ENCODE results near the gene APOL5. TPM values are rescaled to one million over a fixed set of nuclear protein-coding genes. Genes with fewer than 3 reads are reported as not detected.

The APOL5 gene
- total RNA-seq, 2 experiments from 2014 or later: 0.67 to 1.8 TPM

DNA sequence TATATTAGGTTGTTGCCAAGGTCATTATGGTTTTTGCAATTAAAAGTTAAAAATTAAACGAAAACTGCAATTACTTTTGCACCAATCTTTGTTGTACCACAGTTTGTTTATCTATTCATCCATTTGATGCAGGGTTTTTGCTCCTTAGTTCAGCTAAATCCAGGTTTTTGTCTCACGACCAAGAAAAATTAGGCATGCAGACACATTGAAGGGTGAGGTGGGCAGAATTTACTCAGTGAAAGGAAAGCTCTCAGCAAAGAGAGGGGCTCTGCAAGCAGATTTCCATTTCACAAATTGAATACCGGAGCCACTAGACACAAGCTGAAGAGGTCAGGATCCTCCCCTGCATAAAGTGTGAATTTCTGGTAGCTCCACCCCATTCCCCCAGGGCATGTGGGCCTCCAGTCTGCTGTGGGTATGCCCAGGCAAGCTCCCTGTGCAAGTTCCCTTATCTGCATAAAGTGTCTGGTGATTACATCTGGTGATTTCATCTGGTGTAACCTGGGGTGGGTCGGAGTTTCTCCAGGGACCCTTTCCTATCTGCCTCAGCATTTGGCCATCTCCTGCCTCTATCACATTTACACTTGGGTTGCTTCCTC lies 36.1 kb upstream of the APOL5 start:
- POLR2A ChIA-PET: no interaction called here
- Histone ChIP-seq H3K4me1 (ENCODE audit: insufficient read depth, low read length, poor library complexity, severe bottlenecking) (peaks cover 27% of the 10 kb centered on the region), H3K27ac (ENCODE audit: low read depth, low read length, poor library complexity, severe bottlenecking) (no peak overlapping the region), H3K9me3 (ENCODE audit: low read length) (peaks cover 34% of the 10 kb centered on the region; the same call in 1 of the 2 replicates), H4K20me1 (ENCODE audit: insufficient read depth, low read length) (no peaks in the 10 kb centered on the region), H2AFZ (ENCODE audit: low read length) (no peak overlapping the region), H3K4me2 (ENCODE audit: low read length) (no peak overlapping the region), H3K9me2 (ENCODE audit: insufficient read depth, low read length) (no peaks in the 10 kb centered on the region), H3K79me2 (ENCODE audit: insufficient read depth, low read depth, low read length) (no peaks in the 10 kb centered on the region), H3K4me3 (ENCODE audit: low read depth, low read length, poor library complexity, severe bottlenecking) (no peak overlapping the region), H3K36me3 (ENCODE audit: insufficient read depth, low read length) (no peaks in the 10 kb centered on the region; the same call in 1 of the 2 replicates)
- no peak for TF ChIP-seq EZH2phosphoT487 (IDR thresholded peaks at IDR 0.05; ENCODE audit: borderline replicate concordance, low read depth, low read length)
- no peak for TF ChIP-seq CTCF (conservative IDR thresholded peaks at IDR 0.05; ENCODE audit: low read length)
- BruUV-seq (replicated peaks): no TSS peak
- CTCF ChIA-PET (ENCODE audit: unreplicated experiment): no interaction called here
- DNase-seq (ENCODE audit: low spot score): peak; percentile 57
- intact Hi-C loops (cut with micrococcal nuclease; ENCODE audit: unreplicated experiment): no loop called here

DNA sequence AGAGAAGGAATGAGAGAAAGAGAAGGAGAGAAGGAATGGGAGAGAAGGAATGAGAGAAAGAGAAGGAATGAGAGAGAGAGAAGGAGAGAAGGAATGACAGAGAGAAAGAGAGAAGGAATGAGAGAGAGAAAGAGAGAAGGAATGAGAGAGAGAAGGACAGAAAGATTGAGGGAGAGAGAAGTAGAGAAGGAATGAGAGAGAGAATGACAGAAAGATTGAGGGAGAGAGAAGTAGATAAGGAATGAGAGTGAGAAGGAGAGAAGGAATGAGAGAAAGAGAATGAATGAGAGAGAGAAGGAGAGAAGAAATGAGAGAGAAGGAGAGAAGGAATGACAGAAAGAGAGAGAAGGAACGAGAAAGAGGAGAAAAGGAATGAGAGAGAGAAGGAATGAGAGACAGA lies 34.1 kb upstream of the APOL5 start:
- intact Hi-C loops (cut with micrococcal nuclease; ENCODE audit: unreplicated experiment): no loop called here
- ChIA-PET POLR2A (no interaction called here), CTCF (ENCODE audit: unreplicated experiment) (interaction anchor here (0.8 to 1.0 kb wide), 2 partner anchors 44 to 78 kb away, joined by 3 to 4 read pairs; no protein-coding TSS in a partner anchor)
- no peaks in the 10 kb centered on the region for H4K20me1 ChIP-seq (ENCODE audit: insufficient read depth, low read length)
- peaks cover 24% of the 10 kb centered on the region for H3K4me1 ChIP-seq (ENCODE audit: insufficient read depth, low read length, poor library complexity, severe bottlenecking)
- no peak for DNase-seq (ENCODE audit: low spot score)
- no TSS peak for BruUV-seq (replicated peaks)
- H3K4me3 ChIP-seq (ENCODE audit: low read depth, low read length, poor library complexity, severe bottlenecking): no peak overlapping the region
- no peaks in the 10 kb centered on the region; the same call in 1 of the 2 replicates for H3K36me3 ChIP-seq (ENCODE audit: insufficient read depth, low read length)
- H3K4me2 ChIP-seq (ENCODE audit: low read length): no peak overlapping the region
- no peak overlapping the region for H2AFZ ChIP-seq (ENCODE audit: low read length)
- H3K9me3 ChIP-seq (ENCODE audit: low read length): peaks cover 27% of the 10 kb centered on the region; the same call in 1 of the 2 replicates
- H3K9me2 ChIP-seq (ENCODE audit: insufficient read depth, low read length): no peaks in the 10 kb centered on the region
- TF ChIP-seq EZH2phosphoT487 (IDR thresholded peaks at IDR 0.05; ENCODE audit: borderline replicate concordance, low read depth, low read length) (no peak), CTCF (conservative IDR thresholded peaks at IDR 0.05; ENCODE audit: low read length) (no peak)
- H3K27ac ChIP-seq (ENCODE audit: low read depth, low read length, poor library complexity, severe bottlenecking): no peak overlapping the region
- H3K79me2 ChIP-seq (ENCODE audit: insufficient read depth, low read depth, low read length): no peaks in the 10 kb centered on the region

- POLR2A ChIA-PET: interaction anchor here (0.6 to 1.4 kb wide), 4 partner anchors 8 to 56 kb away, joined by 3 read pairs; partner anchors contain the start of gene APOL5
- DNase-seq (ENCODE audit: low spot score): peak; percentile 49
- CTCF ChIA-PET (ENCODE audit: unreplicated experiment): interaction anchor here (0.6 to 1.0 kb wide), 4 partner anchors 24 to 238 kb away, joined by 3 to 4 read pairs (median 4); no protein-coding TSS in a partner anchor
- no peak overlapping the region for H3K4me3 ChIP-seq (ENCODE audit: low read depth, low read length, poor library complexity, severe bottlenecking)
- H3K36me3 ChIP-seq (ENCODE audit: insufficient read depth, low read length): no peaks in the 10 kb centered on the region; the same call in 1 of the 2 replicates
- peaks cover 27% of the 10 kb centered on the region; the same call in 1 of the 2 replicates for H3K9me3 ChIP-seq (ENCODE audit: low read length)
- no peak overlapping the region for H3K4me2 ChIP-seq (ENCODE audit: low read length)
- intact Hi-C loops (cut with micrococcal nuclease; ENCODE audit: unreplicated experiment): no loop called here
- peak overlapping the region; percentile 33; the same call in 1 of the 2 replicates for H2AFZ ChIP-seq (ENCODE audit: low read length)
- no TSS peak for BruUV-seq (replicated peaks)
- no peaks in the 10 kb centered on the region for H3K9me2 ChIP-seq (ENCODE audit: insufficient read depth, low read length)
- no peak overlapping the region for H3K27ac ChIP-seq (ENCODE audit: low read depth, low read length, poor library complexity, severe bottlenecking)
- no peaks in the 10 kb centered on the region for H4K20me1 ChIP-seq (ENCODE audit: insufficient read depth, low read length)
- TF ChIP-seq EZH2phosphoT487 (IDR thresholded peaks at IDR 0.05; ENCODE audit: borderline replicate concordance, low read depth, low read length): no peak
- TF ChIP-seq CTCF (conservative IDR thresholded peaks at IDR 0.05; ENCODE audit: low read length): peak; percentile 61
- no peaks in the 10 kb centered on the region for H3K79me2 ChIP-seq (ENCODE audit: insufficient read depth, low read depth, low read length)
- peaks cover 24% of the 10 kb centered on the region for H3K4me1 ChIP-seq (ENCODE audit: insufficient read depth, low read length, poor library complexity, severe bottlenecking)
Observed at GRCh38 chr22:35684270-35684700, 33.4 kb upstream of the APOL5 start.

All from OCI-LY7 (cell line).